ENCODE data around the gene LEFTY1. TPM values are rescaled to one million over a fixed set of nuclear protein-coding genes. Genes with fewer than 3 reads are reported as not detected.
A peak's percentile ranks its signal among the peaks of the same experiment; 100 is the strongest.

LEFTY1 gene
- total RNA-seq, 6 experiments from 2014 or later = not detected

DNA sequence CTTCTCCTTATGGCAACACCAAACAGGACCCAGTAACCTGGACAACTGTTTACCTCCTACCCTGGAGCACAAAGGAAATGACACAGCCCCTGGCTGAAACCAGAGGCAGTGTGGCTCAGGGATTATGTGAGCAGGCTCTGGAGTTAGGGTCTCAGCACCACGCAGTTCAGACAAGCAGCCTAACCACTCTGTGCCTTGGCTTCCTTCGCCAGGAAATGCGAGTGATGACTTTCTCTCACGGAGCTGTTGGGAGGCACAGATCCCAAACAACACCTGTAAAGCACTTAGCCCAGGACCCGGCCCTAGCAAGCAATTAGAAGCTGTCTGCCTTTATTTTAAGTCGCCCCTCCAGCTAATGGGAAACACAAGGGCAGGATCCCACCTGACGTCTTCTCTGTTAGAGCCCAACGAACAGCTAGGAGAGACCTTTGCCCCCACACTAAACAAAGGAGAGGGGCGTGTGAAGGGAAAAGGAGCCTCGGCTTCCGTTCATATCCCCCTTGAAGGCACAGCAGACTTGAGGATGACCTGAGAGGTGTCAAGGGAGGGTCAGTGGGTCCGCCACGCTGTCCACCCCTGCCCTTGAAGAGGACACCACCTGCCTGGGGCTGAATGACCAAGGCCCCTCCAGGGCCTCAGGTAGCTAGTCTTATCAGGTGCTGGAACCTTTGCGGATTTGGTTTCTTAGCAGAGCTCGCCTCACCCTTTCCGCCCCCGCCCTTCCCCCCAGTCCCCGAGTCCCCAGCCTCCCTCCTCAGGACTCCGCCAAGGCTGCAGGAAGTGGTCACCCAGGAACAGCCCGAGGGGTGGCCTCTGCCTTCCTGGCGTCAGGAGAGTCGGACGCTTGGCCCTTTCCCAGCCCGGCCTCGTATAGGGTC, 7.6 kb downstream of the LEFTY1 start:
- DNase-seq = peak; percentile 36

DNA sequence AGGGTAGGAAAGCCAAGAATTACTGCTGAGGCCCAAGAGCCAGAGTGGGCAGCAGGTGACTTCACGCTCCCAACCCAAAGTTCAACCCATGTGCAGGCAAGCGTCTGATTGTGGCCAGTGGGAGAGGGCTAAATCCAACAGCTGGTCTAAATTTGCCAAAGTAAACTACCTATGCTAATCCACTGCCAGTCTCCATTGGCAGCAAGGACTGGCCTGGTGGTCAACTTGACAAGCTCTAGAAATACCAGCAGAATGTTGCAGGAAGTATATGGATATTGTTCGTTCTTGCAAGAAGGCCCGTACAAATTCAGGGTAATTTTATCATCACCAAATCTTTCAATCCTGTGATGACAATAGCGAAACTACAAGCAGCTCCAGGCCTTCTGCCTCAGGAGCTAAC, 8.3 kb downstream of the LEFTY1 start:
- Mint-ChIP-seq H3K36me3 (ENCODE audit: low read depth) (no peaks in the 10 kb centered on the region), H3K4me3 (peak overlapping the region; percentile 94), H3K9me3 (no peaks in the 10 kb centered on the region), H3K27ac (peak overlapping the region; percentile 88; the same call in 1 of the 2 replicates), H3K27me3 (ENCODE audit: insufficient read depth) (no peaks in the 10 kb centered on the region; the same call in 1 of the 2 replicates), H3K4me1 (ENCODE audit: low read depth) (peaks cover 44% of the 10 kb centered on the region)
- DNase-seq = no peak
- TF ChIP-seq, protein P1, sequence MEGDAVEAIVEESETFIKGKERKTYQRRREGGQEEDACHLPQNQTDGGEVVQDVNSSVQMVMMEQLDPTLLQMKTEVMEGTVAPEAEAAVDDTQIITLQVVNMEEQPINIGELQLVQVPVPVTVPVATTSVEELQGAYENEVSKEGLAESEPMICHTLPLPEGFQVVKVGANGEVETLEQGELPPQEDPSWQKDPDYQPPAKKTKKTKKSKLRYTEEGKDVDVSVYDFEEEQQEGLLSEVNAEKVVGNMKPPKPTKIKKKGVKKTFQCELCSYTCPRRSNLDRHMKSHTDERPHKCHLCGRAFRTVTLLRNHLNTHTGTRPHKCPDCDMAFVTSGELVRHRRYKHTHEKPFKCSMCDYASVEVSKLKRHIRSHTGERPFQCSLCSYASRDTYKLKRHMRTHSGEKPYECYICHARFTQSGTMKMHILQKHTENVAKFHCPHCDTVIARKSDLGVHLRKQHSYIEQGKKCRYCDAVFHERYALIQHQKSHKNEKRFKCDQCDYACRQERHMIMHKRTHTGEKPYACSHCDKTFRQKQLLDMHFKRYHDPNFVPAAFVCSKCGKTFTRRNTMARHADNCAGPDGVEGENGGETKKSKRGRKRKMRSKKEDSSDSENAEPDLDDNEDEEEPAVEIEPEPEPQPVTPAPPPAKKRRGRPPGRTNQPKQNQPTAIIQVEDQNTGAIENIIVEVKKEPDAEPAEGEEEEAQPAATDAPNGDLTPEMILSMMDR (IDR thresholded peaks at IDR 0.05) = no peak

More for the DNA sequence above, 7.6 kb downstream of the LEFTY1 start:
- peak overlapping the region; percentile 94 for H3K4me3 Mint-ChIP-seq
- peak overlapping the region; percentile 88 for H3K27ac Mint-ChIP-seq
- TF ChIP-seq, protein P1 (IDR thresholded peaks at IDR 0.05) = no peak
- H3K4me1 Mint-ChIP-seq (ENCODE audit: low read depth) = peaks cover 44% of the 10 kb centered on the region
- no peaks in the 10 kb centered on the region; the same call in 1 of the 2 replicates for H3K27me3 Mint-ChIP-seq (ENCODE audit: insufficient read depth)
- H3K9me3 Mint-ChIP-seq = no peaks in the 10 kb centered on the region
- H3K36me3 Mint-ChIP-seq (ENCODE audit: low read depth) = no peaks in the 10 kb centered on the region

DNA sequence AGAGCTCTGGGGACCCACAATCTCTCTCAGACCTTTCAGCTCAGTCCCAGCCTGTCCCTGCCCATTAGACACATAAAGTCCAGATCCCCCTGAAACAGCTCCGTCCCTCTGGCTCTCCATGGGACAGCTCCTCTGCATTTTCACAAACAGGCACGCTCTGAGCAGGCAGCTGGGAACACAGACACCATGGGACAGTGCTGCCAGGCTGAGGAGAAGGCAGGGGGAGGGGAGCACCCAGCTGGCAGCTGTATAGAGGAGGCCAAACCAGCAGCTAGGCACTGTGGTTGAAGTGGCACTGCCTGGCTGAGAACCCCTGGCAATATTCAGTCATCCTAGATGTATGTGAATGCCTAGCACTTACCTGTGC, 8.7 kb downstream of the LEFTY1 start:
- Mint-ChIP-seq H3K9me3 (no peaks in the 10 kb centered on the region), H3K4me3 (no peak overlapping the region), H3K36me3 (ENCODE audit: low read depth) (no peaks in the 10 kb centered on the region; the same call in 1 of the 2 replicates), H3K27me3 (ENCODE audit: insufficient read depth) (no peaks in the 10 kb centered on the region; the same call in 1 of the 2 replicates), H3K4me1 (ENCODE audit: low read depth) (peaks cover 44% of the 10 kb centered on the region), H3K27ac (peak overlapping the region; percentile 88; the same call in 1 of the 2 replicates)
- TF ChIP-seq, protein P1 (IDR thresholded peaks at IDR 0.05) = no peak
- DNase-seq = no peak

DNA sequence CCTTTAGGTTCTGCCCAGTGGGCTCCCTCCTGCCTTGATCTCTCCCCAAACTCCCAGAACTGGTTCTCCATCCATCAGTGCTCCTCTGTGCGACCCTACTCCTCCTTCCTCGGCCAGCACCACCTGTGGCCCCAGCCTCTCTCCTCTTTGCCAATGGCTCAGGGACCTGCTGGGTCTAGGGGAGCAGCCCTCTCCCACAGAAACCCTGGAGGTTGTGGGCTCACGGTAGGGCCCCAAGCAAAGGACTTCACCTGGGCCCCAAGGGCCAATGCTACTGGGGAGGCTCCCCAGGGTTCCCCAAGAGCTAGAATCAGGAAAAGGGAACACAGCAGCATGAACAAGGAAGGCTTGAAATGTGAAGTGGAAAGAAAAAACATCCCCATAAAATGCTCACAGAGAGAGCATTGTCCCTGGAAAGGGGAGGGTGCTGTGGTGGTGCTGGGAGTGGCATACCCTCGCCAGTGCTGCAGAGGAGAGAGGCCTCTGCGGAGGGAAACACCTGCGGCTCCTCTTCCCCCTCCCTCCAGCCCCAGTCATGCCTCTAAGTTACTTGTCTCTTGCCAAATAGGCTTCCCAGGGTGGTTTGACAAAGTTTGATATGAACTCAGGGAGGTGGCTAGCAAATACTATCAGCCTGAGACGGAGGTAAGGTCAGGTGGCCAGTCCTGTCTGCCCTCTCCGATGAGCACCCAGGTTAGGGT, 9.3 kb downstream of the LEFTY1 start:
- peaks cover 44% of the 10 kb centered on the region for H3K4me1 Mint-ChIP-seq (ENCODE audit: low read depth)
- H3K36me3 Mint-ChIP-seq (ENCODE audit: low read depth) = no peaks in the 10 kb centered on the region; the same call in 1 of the 2 replicates
- TF ChIP-seq, protein P1 (IDR thresholded peaks at IDR 0.05) = no peak
- DNase-seq = no peak
- H3K27ac Mint-ChIP-seq = no peak overlapping the region
- no peak overlapping the region for H3K4me3 Mint-ChIP-seq
- no peaks in the 10 kb centered on the region for H3K9me3 Mint-ChIP-seq
- no peaks in the 10 kb centered on the region; the same call in 1 of the 2 replicates for H3K27me3 Mint-ChIP-seq (ENCODE audit: insufficient read depth)

GRCh38 chr1:225878282-225878681, 10.7 kb downstream of the LEFTY1 start:
- peaks cover 6% of the 10 kb centered on the region; the same call in 1 of the 2 replicates for H3K36me3 Mint-ChIP-seq (ENCODE audit: low read depth)
- H3K27ac Mint-ChIP-seq = no peak overlapping the region
- peaks cover 37% of the 10 kb centered on the region for H3K4me1 Mint-ChIP-seq (ENCODE audit: low read depth)
- DNase-seq = no peak
- no peak overlapping the region for H3K4me3 Mint-ChIP-seq
- H3K27me3 Mint-ChIP-seq (ENCODE audit: insufficient read depth) = no peaks in the 10 kb centered on the region; the same call in 1 of the 2 replicates
- TF ChIP-seq, protein P1 (IDR thresholded peaks at IDR 0.05) = no peak
- H3K9me3 Mint-ChIP-seq = no peaks in the 10 kb centered on the region
